ENCODE data around the gene PTPRJ. TPM values are rescaled to one million over a fixed set of nuclear protein-coding genes. Genes with fewer than 3 reads are reported as not detected.

The PTPRJ gene
- total RNA-seq, 2 experiments from 2014 or later = 74.3 to 80.5 TPM

- CTCF ChIA-PET = interaction anchor here (0.7 to 2.1 kb wide), 7 partner anchors 8 to 386 kb away, joined by 3 to 9 read pairs (median 4); no protein-coding TSS in a partner anchor
- no peak for ATAC-seq
- no peak overlapping the region for H3K27ac Mint-ChIP-seq
These were observed 2.7 kb upstream of the PTPRJ start for GRCh38 chr11:47977623-47978022.

GRCh38 chr11:47979378-47980087 is 826 bp upstream of the PTPRJ start:
- DNase-seq (no peak), ATAC-seq (no peak)
- Mint-ChIP-seq H3K27me3 (peaks cover 8% of the 10 kb centered on the region), H3K36me3 (peaks cover 24% of the 10 kb centered on the region), H3K9me3 (ENCODE audit: low read depth) (no peaks in the 10 kb centered on the region), H3K4me1 (peaks cover 29% of the 10 kb centered on the region), H3K27ac (peak overlapping the region; percentile 41), H3K4me3 (peak overlapping the region; percentile 49)
- CTCF ChIA-PET = interaction anchor here (1.0 to 2.1 kb wide), 5 partner anchors 10 to 130 kb away, joined by 3 to 5 read pairs (median 5); no protein-coding TSS in a partner anchor

More at GRCh38 chr11:47977623-47978022, 2.7 kb upstream of the PTPRJ start:
- H3K36me3 Mint-ChIP-seq = peaks cover 8% of the 10 kb centered on the region
- H3K9me3 Mint-ChIP-seq (ENCODE audit: low read depth) = no peaks in the 10 kb centered on the region
- no peak overlapping the region for H3K4me3 Mint-ChIP-seq
- no peak for DNase-seq
- H3K4me1 Mint-ChIP-seq = peaks cover 16% of the 10 kb centered on the region
- peaks cover 8% of the 10 kb centered on the region for H3K27me3 Mint-ChIP-seq

GRCh38 chr11:47980907-47981621 is 705 bp downstream of the PTPRJ start:
- DNase-seq (peak; percentile 55), ATAC-seq (peak; percentile 70)
- H3K27ac Mint-ChIP-seq = peak overlapping the region; percentile 92
- H3K9me3 Mint-ChIP-seq (ENCODE audit: low read depth) = no peaks in the 10 kb centered on the region
- H3K27me3 Mint-ChIP-seq = peaks cover 8% of the 10 kb centered on the region
- H3K4me3 Mint-ChIP-seq = peak overlapping the region; percentile 97
- peaks cover 34% of the 10 kb centered on the region for H3K4me1 Mint-ChIP-seq
- CTCF ChIA-PET = interaction anchor here (3.0 kb wide), 1 partner anchor 127 kb away, joined by 16 read pairs; no protein-coding TSS in a partner anchor
- H3K36me3 Mint-ChIP-seq = peaks cover 26% of the 10 kb centered on the region

- CTCF ChIA-PET = interaction anchor here (1.4 to 3.0 kb wide), 6 partner anchors 18 to 126 kb away, joined by 4 to 19 read pairs (median 15); no protein-coding TSS in a partner anchor
- ATAC-seq = peak; percentile 21
- peak; percentile 65 for DNase-seq
- H3K4me1 Mint-ChIP-seq = peaks cover 41% of the 10 kb centered on the region
- H3K27ac Mint-ChIP-seq = peak overlapping the region; percentile 92
- peaks cover 28% of the 10 kb centered on the region for H3K36me3 Mint-ChIP-seq
- H3K4me3 Mint-ChIP-seq = peak overlapping the region; percentile 97
- peaks cover 8% of the 10 kb centered on the region for H3K27me3 Mint-ChIP-seq
- H3K9me3 Mint-ChIP-seq (ENCODE audit: low read depth) = no peaks in the 10 kb centered on the region
These were observed 1.5 kb downstream of the PTPRJ start for GRCh38 chr11:47981667-47982404.

GRCh38 chr11:47982616-47983015 is 2.3 kb downstream of the PTPRJ start:
- ATAC-seq (no peak), DNase-seq (no peak)
- CTCF ChIA-PET = interaction anchor here (0.8 to 3.0 kb wide), 9 partner anchors 17 to 125 kb away, joined by 3 to 19 read pairs (median 5); no protein-coding TSS in a partner anchor
- peaks cover 29% of the 10 kb centered on the region for H3K36me3 Mint-ChIP-seq
- H3K4me3 Mint-ChIP-seq = peak overlapping the region; percentile 97
- H3K4me1 Mint-ChIP-seq = peaks cover 47% of the 10 kb centered on the region
- peak overlapping the region; percentile 88 for H3K27ac Mint-ChIP-seq
- H3K9me3 Mint-ChIP-seq (ENCODE audit: low read depth) = no peaks in the 10 kb centered on the region
- H3K27me3 Mint-ChIP-seq = peaks cover 8% of the 10 kb centered on the region

- H3K27ac Mint-ChIP-seq = peak overlapping the region; percentile 88
- DNase-seq = no peak
- peak overlapping the region; percentile 97 for H3K4me3 Mint-ChIP-seq
- H3K36me3 Mint-ChIP-seq = peaks cover 34% of the 10 kb centered on the region
- H3K9me3 Mint-ChIP-seq (ENCODE audit: low read depth) = no peaks in the 10 kb centered on the region
- CTCF ChIA-PET = interaction anchor here (0.6 to 3.0 kb wide), 18 partner anchors 14 to 124 kb away, joined by 3 to 19 read pairs (median 4); no protein-coding TSS in a partner anchor
- peaks cover 8% of the 10 kb centered on the region for H3K27me3 Mint-ChIP-seq
- ATAC-seq = no peak
- H3K4me1 Mint-ChIP-seq = peaks cover 57% of the 10 kb centered on the region
These were observed 3.4 kb downstream of the PTPRJ start for GRCh38 chr11:47983464-47984397.

- Mint-ChIP-seq H3K36me3 (peaks cover 41% of the 10 kb centered on the region), H3K27me3 (no peaks in the 10 kb centered on the region), H3K9me3 (ENCODE audit: low read depth) (no peaks in the 10 kb centered on the region), H3K4me3 (no peak overlapping the region), H3K27ac (no peak overlapping the region), H3K4me1 (peaks cover 67% of the 10 kb centered on the region)
- no peak for DNase-seq
- no peak for ATAC-seq
- CTCF ChIA-PET = no interaction called here
These were observed 5.9 kb downstream of the PTPRJ start for GRCh38 chr11:47986219-47986618.

GRCh38 chr11:47986742-47987141 is 6.4 kb downstream of the PTPRJ start:
- H3K27me3 Mint-ChIP-seq = no peaks in the 10 kb centered on the region
- CTCF ChIA-PET = interaction anchor here (1.3 kb wide), 1 partner anchor 52 kb away, joined by 3 read pairs; no protein-coding TSS in a partner anchor
- H3K27ac Mint-ChIP-seq = peak overlapping the region; percentile 34
- peaks cover 43% of the 10 kb centered on the region for H3K36me3 Mint-ChIP-seq
- peaks cover 72% of the 10 kb centered on the region for H3K4me1 Mint-ChIP-seq
- no peak for DNase-seq
- no peak overlapping the region for H3K4me3 Mint-ChIP-seq
- no peak for ATAC-seq
- H3K9me3 Mint-ChIP-seq (ENCODE audit: low read depth) = no peaks in the 10 kb centered on the region

GRCh38 chr11:47987310-47987709 is 7.0 kb downstream of the PTPRJ start:
- H3K27ac Mint-ChIP-seq = peak overlapping the region; percentile 49
- DNase-seq (no peak), ATAC-seq (no peak)
- H3K4me1 Mint-ChIP-seq = peaks cover 74% of the 10 kb centered on the region
- H3K27me3 Mint-ChIP-seq = no peaks in the 10 kb centered on the region
- H3K4me3 Mint-ChIP-seq = no peak overlapping the region
- peaks cover 38% of the 10 kb centered on the region for H3K36me3 Mint-ChIP-seq
- no peaks in the 10 kb centered on the region for H3K9me3 Mint-ChIP-seq (ENCODE audit: low read depth)
- CTCF ChIA-PET = interaction anchor here (0.9 to 1.3 kb wide), 2 partner anchors 14 to 53 kb away, joined by 3 read pairs; no protein-coding TSS in a partner anchor

- no peak overlapping the region for H3K4me3 Mint-ChIP-seq
These were observed 7.4 kb downstream of the PTPRJ start for GRCh38 chr11:47987781-47988180.

GRCh38 chr11:47989779-47990178 is 9.4 kb downstream of the PTPRJ start:
- H3K27me3 Mint-ChIP-seq = no peaks in the 10 kb centered on the region
- peaks cover 59% of the 10 kb centered on the region for H3K4me1 Mint-ChIP-seq
- no peaks in the 10 kb centered on the region for H3K9me3 Mint-ChIP-seq (ENCODE audit: low read depth)
- ATAC-seq = no peak
- H3K27ac Mint-ChIP-seq = no peak overlapping the region
- CTCF ChIA-PET = interaction anchor here (1.3 kb wide), 1 partner anchor 10 kb away, joined by 4 read pairs; no protein-coding TSS in a partner anchor
- no peak for DNase-seq
- peaks cover 23% of the 10 kb centered on the region for H3K36me3 Mint-ChIP-seq
- H3K4me3 Mint-ChIP-seq = no peak overlapping the region

More at GRCh38 chr11:47987781-47988180, 7.4 kb downstream of the PTPRJ start:
- Mint-ChIP-seq H3K4me1 (peaks cover 73% of the 10 kb centered on the region), H3K27me3 (no peaks in the 10 kb centered on the region), H3K27ac (peak overlapping the region; percentile 54), H3K9me3 (ENCODE audit: low read depth) (no peaks in the 10 kb centered on the region), H3K36me3 (peaks cover 36% of the 10 kb centered on the region)
- DNase-seq (no peak), ATAC-seq (no peak)
- CTCF ChIA-PET = interaction anchor here (0.9 to 1.3 kb wide), 2 partner anchors 14 to 53 kb away, joined by 3 read pairs; no protein-coding TSS in a partner anchor

All from activated CD8-positive, alpha-beta memory T cell treated with anti-CD3 and anti-CD28 coated beads, Interleukin-2, amount 10 ng/mL, durations not matched to agents 7 days and 5 days (primary cell).